Smooth muscle cell (in vitro differentiated cells): ENCODE measurements around the gene SNCB. TPM values are rescaled to one million over a fixed set of nuclear protein-coding genes. Genes with fewer than 3 reads are reported as not detected.

Experiments
- DNase-seq: peaks from one replicate; lab custom pipeline; 2025; ENCODE audit not compliant: unreplicated experiment; lab: John Stamatoyannopoulos, UW
- H2AFZ ChIP-seq: fragments of 200-600 bp; sonication (generic); 2 replicates; pipeline ENCODE4 v1.6.0; 2016; ENCODE audit warnings: antibody characterized with exemption, low read depth, mild to moderate bottlenecking
- H3F3A ChIP-seq: fragments of 200-600 bp; sonication (generic); 2 replicates; pipeline ENCODE4 v1.6.0; 2017; ENCODE audit warnings: antibody characterized with exemption, low read depth
- H3K27ac ChIP-seq: fragments of 200-600 bp; sonication (generic); 2 replicates; pipeline ENCODE4 v1.5.1; 2016; ENCODE audit warnings: low read depth, mild to moderate bottlenecking
- H3K27me3 ChIP-seq: fragments of 200-600 bp; sonication (generic); 2 replicates; pipeline ENCODE4 v1.6.1; 2016; ENCODE audit warnings: low read depth, mild to moderate bottlenecking
- H3K36me3 ChIP-seq: fragments of 200-600 bp; sonication (generic); 2 replicates; pipeline ENCODE4 v1.5.1; 2016; ENCODE audit warnings: low read depth
- H3K4me1 ChIP-seq: fragments of 200-600 bp; sonication (generic); 2 replicates; pipeline ENCODE4 v1.5.1; 2016; ENCODE audit warnings: low read depth
- H3K4me2 ChIP-seq: fragments of 200-600 bp; sonication (generic); 2 replicates; pipeline ENCODE4 v1.6.0; 2016; ENCODE audit warnings: mild to moderate bottlenecking
- H3K4me3 ChIP-seq: fragments of 200-600 bp; sonication (generic); 2 replicates; pipeline ENCODE4 v1.5.1; 2016; ENCODE audit warnings: mild to moderate bottlenecking
- H3K79me2 ChIP-seq: fragments of 200-600 bp; sonication (generic); 2 replicates; pipeline ENCODE4 v1.6.0; 2016; ENCODE audit warnings: low read depth, mild to moderate bottlenecking
- H3K9ac ChIP-seq: fragments of 200-600 bp; sonication (generic); 2 replicates; pipeline ENCODE4 v1.6.0; 2016; ENCODE audit warnings: low read depth
- H3K9me3 ChIP-seq: fragments of 200-600 bp; sonication (generic); replicated peaks from 2 replicates; pipeline ENCODE4 v1.5.1; 2016; ENCODE audit warnings: low read depth
- H4K20me1 ChIP-seq: fragments of 200-600 bp; sonication (generic); 2 replicates; pipeline ENCODE4 v1.6.0; 2016; ENCODE audit warnings: low read depth
- CTCF ChIP-seq: fragments of 200-600 bp; sonication (generic); IDR thresholded peaks from 2 replicates; pipeline ENCODE4 v1.5.1; 2017; ENCODE audit warnings: borderline replicate concordance, mild to moderate bottlenecking, antibody characterized with exemption; ENCODE audit not compliant: insufficient read depth, poor library complexity, severe bottlenecking
- whole genome bisulfite sequencing: methylation state at CpG from one replicate; pipeline ENCODE4 v1.1.7; 2016; ENCODE audit warnings: low lambda C conversion rate; 5-methylcytosine and 5-hydroxymethylcytosine counted together
- polyA plus RNA-seq: library from polyadenylated mRNA; unstranded; fragments of >200 nt; fragmentation: Nextera tagmentation; extraction: Ambion mirVana; gene quantifications from 2 replicates; pipeline ENCODE4 v1.2.1, GENCODE V29; 2016
- total RNA-seq: library from RNA; depleted of rRNA; stranded (reverse); fragments of >200 nt; gene quantifications from 2 replicates; pipeline ENCODE4 v1.2.3, GENCODE V29; 2014

SNCB gene
- total and polyA plus RNA-seq, 2 experiments from 2014 or later, result 0.45 to 0.55 TPM

GRCh38 chr5:176587398-176587797 lies 42.9 kb downstream of the SNCB start:
- H4K20me1 ChIP-seq, result no peaks in the 10 kb centered on the region
- H3K36me3 ChIP-seq, result no peaks in the 10 kb centered on the region
- WGBS, result 91% methylated on average over 7 of the region's 7 CpGs
- no peak overlapping the region for H3K27ac ChIP-seq
- H3K79me2 ChIP-seq, result no peaks in the 10 kb centered on the region
- H2AFZ ChIP-seq, result no peak overlapping the region
- DNase-seq, result no peak
- H3K4me3 ChIP-seq, result no peak overlapping the region
- TF ChIP-seq CTCF, result no peak
- no peaks in the 10 kb centered on the region for H3K4me1 ChIP-seq
- no peak overlapping the region for H3K4me2 ChIP-seq
- no peak overlapping the region for H3K9ac ChIP-seq
- no peaks in the 10 kb centered on the region for H3K9me3 ChIP-seq
- H3F3A ChIP-seq, result no peaks in the 10 kb centered on the region
- no peaks in the 10 kb centered on the region for H3K27me3 ChIP-seq

- Histone ChIP-seq H3K79me2 (no peaks in the 10 kb centered on the region), H3K9me3 (no peaks in the 10 kb centered on the region), H2AFZ (no peak overlapping the region), H3F3A (no peaks in the 10 kb centered on the region), H3K4me1 (no peaks in the 10 kb centered on the region), H3K4me3 (no peak overlapping the region), H3K4me2 (no peak overlapping the region), H4K20me1 (no peaks in the 10 kb centered on the region), H3K9ac (no peak overlapping the region), H3K27me3 (no peaks in the 10 kb centered on the region), H3K27ac (no peak overlapping the region), H3K36me3 (no peaks in the 10 kb centered on the region)
- no peak for DNase-seq
- TF ChIP-seq CTCF, result no peak
- 83% methylated on average over 4 of the region's 4 CpGs for WGBS
Measured at GRCh38 chr5:176583076-176583475, 47.3 kb downstream of the SNCB start.

GRCh38 chr5:176581361-176581760 lies 49.0 kb downstream of the SNCB start:
- no peaks in the 10 kb centered on the region for H3F3A ChIP-seq
- no peak overlapping the region for H3K4me2 ChIP-seq
- no peaks in the 10 kb centered on the region for H3K27me3 ChIP-seq
- no peak overlapping the region for H3K27ac ChIP-seq
- H3K9me3 ChIP-seq, result no peaks in the 10 kb centered on the region
- H3K4me3 ChIP-seq, result no peak overlapping the region
- no peaks in the 10 kb centered on the region for H3K4me1 ChIP-seq
- H3K79me2 ChIP-seq, result no peaks in the 10 kb centered on the region
- no peaks in the 10 kb centered on the region for H4K20me1 ChIP-seq
- H3K36me3 ChIP-seq, result no peaks in the 10 kb centered on the region
- WGBS, result 88% methylated on average over 12 of the region's 12 CpGs
- no peak overlapping the region for H3K9ac ChIP-seq
- no peak for DNase-seq
- TF ChIP-seq CTCF, result no peak
- no peak overlapping the region for H2AFZ ChIP-seq

GRCh38 chr5:176579323-176579722 lies 51.0 kb downstream of the SNCB start:
- Histone ChIP-seq H3K9ac (no peak overlapping the region), H3K36me3 (no peaks in the 10 kb centered on the region), H3K27me3 (no peaks in the 10 kb centered on the region), H3F3A (no peaks in the 10 kb centered on the region), H2AFZ (no peak overlapping the region), H3K9me3 (no peaks in the 10 kb centered on the region), H3K4me2 (no peak overlapping the region), H3K27ac (no peak overlapping the region), H3K79me2 (no peaks in the 10 kb centered on the region), H4K20me1 (no peaks in the 10 kb centered on the region), H3K4me3 (no peak overlapping the region), H3K4me1 (no peaks in the 10 kb centered on the region)
- no peak for DNase-seq
- WGBS, result 83% methylated on average over 4 of the region's 4 CpGs
- no peak for TF ChIP-seq CTCF
